Amygdala (tissue), 56 donors: ENCODE measurements around the gene BLOC1S1.

Experiments
- DNase-seq, 56 donors: peaks; one replicate each; lab custom pipeline; 2025; lab: John Stamatoyannopoulos, UW

Gene BLOC1S1

DNA sequence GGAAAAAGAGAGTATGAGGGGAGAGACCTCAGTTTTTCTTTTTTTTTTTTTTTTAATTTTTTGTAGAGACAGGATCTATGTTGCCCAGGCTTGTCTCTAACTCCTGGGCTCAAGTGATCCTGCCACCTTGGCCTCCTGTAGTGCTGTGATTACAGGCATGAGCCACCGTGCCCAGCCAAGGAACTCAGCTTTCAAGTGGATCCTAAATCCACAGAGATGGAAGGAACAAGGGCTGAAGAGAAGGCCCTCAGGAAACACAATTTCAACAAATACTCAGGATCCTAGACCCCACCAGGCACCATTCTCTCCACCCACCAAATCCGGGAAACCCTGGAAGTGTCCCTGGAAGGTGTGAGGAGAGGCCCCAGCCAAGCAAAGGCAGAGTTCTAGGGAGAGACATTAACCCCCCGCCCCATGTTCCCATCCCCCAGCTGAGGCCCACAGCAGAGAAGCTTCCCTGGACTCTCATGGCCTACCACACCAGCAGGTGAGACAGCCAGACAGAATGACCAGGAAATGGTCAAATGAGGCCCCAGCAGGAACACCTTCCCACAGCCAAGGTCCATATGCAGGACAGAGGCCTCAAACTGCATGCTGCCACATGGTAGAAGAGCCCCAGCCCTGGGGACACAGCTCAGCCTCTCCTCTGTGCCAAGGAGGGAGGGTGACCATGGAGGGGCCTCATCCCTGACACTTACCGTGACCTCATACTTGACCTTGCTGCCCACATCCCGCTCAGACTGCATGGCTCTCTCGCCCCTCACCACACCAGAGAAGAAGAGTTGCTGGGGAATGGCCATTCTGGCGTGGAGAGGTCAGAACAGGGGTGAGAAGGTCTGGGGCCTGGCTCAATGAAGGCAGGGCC is 22.3 kb upstream of the BLOC1S1 start:
- no peak for DNase-seq

GRCh38 chr12:55694188-55694515 is 21.7 kb upstream of the BLOC1S1 start:
- no peak for DNase-seq

GRCh38 chr12:55694651-55695050 is 21.2 kb upstream of the BLOC1S1 start:
- DNase-seq = no peak

- DNase-seq = no peak
These were observed 20.5 kb upstream of the BLOC1S1 start for GRCh38 chr12:55695349-55695748.

- DNase-seq = no peak
These were observed 19.7 kb upstream of the BLOC1S1 start for GRCh38 chr12:55696141-55696540.

- no peak for DNase-seq
These were observed 18.9 kb upstream of the BLOC1S1 start for GRCh38 chr12:55696796-55697462.

- no peak for DNase-seq
These were observed 18.2 kb upstream of the BLOC1S1 start for GRCh38 chr12:55697686-55698085.

DNA sequence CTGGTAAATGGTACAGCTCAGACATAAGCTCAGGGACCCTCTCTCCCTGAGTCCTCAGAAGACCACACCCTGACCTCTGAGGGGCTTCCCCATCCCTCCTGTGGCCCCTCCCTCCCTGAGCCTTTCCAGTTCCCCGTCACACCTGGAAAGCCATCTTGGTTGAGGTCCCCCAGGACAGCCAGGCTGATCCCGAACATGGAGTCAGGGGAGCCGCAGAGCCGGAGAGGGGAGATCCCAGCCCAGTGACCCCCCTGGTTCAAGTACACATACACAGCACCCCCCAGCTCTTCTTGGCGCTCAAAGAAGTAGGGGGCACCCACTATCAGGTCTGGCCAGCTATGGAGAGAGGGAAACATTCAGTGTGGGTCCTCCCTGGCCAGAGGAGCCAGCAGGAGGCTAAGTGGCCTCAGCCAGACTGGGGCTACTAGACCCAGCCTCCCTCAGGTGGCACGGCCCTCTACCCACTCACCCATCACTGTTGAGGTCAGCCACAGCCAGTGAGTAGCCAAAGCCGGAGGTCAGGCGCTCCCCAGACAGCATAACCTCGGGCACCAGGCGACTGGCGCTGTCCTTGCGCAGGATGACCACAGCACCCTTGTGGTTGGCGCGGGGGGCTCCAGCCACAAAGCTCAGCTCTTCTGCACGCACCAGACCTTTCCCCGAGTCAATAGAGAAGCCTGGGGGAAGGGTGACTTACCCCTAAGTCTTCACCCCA is 17.4 kb upstream of the BLOC1S1 start:
- no peak for DNase-seq

DNA sequence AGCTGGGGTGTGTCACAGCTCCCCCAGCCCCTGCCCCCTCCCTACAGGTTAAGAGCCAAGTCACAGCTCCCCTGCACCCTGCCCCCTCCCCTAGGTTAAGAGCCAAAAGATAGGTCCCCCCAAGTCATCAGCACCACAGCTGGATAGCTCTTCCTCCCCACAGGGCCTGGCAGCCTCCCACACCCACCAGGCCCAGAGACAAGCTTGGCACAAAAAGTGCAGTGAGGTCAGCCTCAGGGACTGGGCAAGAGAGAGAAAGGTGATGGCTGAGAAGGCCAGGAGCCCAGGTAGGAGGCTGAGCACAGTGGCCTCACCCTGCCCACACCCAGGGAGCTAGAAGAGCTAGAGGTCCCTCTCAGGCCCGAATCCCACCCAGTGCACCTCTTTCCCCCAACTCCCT is 16.9 kb upstream of the BLOC1S1 start:
- no peak for DNase-seq

DNA sequence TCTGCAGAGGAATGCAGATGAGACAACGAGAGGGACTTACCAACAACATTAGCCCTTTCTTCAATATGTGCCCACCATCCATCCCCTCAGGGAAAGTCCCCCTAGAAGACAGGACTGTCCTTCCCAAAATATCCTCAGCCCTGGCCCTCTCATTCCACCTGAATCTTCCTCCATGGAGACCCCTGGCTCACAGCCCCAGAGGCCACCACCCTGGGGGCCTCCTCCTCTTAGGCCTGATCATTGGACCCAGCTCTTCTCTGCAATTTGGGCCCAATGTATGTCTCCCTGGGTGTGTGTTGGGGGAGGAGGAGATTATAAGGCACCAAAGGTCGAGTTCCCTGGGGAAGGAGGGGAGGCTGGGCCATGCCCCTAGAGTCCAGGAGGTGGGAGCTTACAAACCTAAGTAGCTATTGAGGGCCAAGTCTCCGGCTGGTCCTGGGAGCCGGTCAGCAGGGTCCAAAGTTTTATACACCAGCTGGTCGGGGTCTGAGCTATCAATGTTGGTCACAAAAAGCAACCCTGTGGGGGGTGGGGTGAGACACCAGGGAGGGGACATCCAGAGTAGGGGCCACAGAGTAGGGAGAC is 16.3 kb upstream of the BLOC1S1 start:
- no peak for DNase-seq

DNA sequence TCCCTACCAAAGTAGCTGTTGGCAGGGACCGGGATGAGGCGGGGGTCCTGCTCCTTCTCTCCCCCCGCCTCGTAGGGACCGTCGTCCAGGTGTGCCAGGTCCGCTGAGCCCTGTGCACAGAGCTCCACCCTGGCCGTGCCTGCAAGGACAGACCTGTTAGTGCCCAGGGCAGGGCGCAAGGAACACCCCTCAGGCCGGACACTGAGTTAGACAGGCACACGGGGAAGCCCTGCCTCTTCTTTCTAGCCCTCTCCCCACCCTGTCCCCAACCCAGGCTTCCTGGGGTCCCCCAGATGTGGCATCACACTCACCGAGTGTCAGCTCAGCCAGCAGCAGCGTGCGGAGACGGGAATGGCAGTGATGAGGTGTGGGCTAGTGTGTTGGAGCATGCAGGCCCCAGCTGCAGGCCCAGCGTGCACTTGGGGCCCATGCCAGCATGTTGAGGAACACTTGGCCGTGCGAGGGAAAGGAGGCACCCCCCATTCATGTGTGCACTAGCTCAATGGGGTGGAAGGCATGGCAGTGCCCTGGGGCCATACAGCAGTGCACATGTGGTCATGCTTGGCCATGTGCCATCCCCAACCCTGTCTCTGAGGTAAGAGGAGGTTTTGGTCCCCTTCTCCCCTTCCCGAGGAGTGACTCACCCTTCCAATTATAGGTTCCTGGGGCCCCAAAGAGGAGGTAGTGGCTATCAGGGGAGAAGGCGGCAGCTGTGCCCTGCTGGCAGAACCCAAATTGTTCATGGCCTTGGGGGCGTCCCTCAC is 15.4 kb upstream of the BLOC1S1 start:
- no peak for DNase-seq

DNA sequence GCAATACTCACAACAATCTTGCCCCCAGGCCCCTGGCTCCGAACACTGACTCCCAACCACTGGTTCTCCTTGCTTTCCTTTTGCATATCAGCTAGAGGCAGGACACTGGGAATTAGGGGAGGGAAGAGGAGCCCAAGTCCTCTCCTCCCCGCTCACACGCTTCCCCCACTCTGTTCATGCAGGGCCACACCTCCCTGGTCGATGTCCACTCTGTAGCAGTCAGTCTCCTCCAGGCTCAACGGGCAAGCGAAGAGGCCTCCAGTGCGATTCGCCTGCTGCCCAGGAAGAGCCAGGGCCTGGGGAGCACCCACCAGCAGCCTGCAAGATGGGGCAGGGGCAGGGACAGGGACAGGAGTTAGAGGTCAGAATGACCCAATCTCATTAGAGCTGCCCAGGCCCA is 13.0 kb upstream of the BLOC1S1 start:
- DNase-seq = no peak

DNA sequence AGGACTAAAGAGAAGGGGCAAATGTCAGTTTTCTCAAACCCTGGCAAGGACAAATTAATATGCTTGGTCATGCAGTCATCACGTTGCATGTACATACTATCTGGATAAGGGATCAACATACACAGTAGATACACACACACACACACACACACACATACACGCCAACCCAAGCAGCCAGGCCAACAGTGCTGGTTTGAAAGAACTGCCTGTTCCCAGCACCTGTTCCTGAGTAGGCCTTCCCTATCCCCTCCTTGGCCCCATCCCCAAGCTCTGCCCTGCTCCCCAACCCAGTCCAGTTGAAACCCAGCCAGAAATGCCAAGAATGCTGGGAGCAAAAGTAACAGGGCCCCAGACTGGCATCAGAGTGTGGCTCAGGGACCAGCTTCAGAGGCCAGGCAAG is 12.6 kb upstream of the BLOC1S1 start:
- DNase-seq = peak in 20 of 56 donors; percentile 16 to 54 (median 26)

DNA sequence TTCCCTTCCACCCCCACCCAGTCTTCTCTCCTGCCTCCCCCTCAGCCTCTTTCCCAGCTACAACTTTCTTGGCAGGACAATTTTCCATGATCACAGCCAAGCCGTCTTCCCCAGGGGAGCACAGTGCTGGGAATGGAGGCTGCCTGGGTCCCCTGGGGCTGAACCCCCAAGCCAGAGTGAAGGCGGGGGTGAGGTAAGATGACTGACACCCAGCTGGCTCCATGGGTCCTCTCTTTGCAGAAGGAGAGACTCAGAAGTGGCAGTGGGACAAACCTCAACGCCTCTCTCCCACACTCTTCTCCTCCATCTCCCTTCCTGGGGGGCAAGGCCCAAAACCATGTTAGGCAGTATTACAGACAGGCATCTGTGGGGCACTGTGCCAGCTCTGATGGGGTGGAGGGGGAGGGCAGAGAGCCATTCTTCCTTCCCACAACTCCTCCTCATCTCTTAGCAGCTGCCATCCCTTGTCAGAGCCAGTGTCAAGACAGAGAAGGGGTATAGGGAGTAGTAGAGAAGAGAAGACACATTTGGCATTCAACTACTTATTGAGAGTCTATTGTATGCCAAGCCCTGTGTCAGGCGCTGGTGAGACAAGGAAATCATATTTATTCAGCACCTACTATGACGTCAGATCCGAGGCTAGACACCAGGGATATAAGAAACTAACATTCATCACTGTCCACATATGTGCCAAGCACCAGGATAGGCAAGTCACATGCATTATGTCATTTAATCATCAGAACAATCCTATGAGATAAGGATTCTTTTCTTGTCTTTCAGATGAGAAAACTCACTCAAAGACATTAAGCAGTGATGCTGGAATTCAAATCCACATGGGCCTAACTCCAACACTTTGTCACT is 11.7 kb upstream of the BLOC1S1 start:
- DNase-seq = peak in 2 of 56 donors; percentile 29 to 30

DNA sequence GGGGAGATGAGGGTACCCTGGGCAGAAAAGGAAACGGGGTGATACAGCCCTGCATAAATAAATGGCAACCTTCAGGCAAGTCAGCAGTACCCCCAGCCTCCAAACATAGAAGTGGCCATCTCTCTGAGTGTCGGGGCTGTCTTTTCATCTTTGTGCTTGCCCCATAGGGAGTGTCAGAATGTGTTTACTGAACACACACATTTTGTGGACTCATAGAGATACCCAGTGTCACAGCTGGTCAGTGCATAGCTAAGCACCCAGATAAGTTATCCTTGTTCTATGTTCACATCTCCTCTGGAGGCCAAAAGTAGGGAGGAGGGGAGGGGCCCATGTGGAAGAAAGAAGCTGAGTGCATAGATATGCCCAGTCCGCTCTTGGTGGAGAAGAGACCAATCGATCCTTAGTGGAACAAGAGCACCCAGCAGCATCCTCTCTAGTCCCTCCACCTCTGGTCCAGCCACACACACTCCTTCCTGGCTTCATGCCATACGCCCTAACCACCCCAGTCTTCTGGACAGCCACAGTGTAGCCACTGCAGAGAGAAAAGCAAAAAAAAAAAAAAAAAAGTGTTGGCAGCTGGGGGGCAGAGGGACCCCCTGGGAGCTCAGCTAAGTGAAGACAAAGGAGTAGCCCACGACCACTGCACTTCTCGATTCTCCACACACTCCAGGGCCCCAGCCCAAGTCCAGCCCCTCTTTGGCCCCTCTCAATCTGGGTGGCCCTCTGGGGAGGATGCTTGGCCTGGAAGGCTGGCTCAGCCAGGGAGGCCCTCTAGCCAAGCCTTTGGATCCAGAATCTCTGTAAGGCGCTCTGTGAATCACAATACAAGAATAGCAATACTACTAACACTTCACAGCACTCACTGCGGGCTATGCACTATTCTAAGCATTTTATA is 10.8 kb upstream of the BLOC1S1 start:
- peak in 2 of 56 donors; percentile 12 to 28 for DNase-seq

GRCh38 chr12:55705782-55706402 is 10.0 kb upstream of the BLOC1S1 start:
- DNase-seq = no peak

DNA sequence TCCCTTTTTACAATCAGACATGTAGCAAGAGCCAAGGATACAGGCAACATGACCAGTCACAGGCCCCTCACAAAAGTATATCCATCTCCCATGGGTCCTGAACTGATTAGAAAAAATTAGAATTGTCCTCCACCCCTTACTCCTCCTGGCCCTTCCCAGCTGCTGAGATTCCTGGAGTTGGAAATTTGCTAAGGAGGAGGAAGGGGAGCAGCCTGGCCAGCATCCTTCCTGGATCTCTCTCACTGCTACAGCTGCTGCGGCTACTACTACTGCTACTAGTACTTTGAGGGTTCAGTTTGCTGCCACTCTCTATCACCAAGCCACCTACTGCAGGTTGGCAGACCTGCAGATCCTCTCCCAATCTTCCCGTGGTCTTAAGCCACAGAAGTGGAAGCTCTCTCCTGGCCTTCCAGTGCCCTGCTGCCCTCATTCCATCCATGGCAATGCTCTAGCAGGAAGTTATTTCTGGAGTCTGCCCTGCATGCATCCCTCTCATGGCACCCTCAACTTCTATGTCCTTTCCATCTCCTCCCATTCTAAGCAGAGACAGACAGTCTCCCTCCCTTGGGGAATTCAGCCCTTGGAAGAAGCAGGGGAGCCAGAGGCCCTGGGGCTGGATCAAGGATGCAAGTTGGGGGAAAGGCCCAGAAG is 9.2 kb upstream of the BLOC1S1 start:
- DNase-seq = no peak
